MM.1S (cell line): ENCODE data around the gene GOLGA7B.
"Not testable (repeated sequence)": the region's sequence is repeated elsewhere in the genome, so short reads cannot be mapped to it uniquely, and the experiment has no call there.

Source experiments
- CTCF ChIP-seq: fragments of 300-600 bp; sonication (generic); IDR thresholded peaks from 2 replicates; pipeline ENCODE4 v1.5.1; 2016; ENCODE audit warnings: antibody characterized with exemption, low read length, mixed read lengths
- EZH2 ChIP-seq: fragments of 300-600 bp; sonication (generic); optimal IDR thresholded peaks from 2 replicates; pipeline ENCODE3; 2017; ENCODE audit warnings: low read depth, mild to moderate bottlenecking, antibody characterized with exemption, low read length, mixed read lengths

- TF ChIP-seq CTCF, EZH2: not testable (repeated sequence)
These were observed 8.5 kb upstream of the GOLGA7B start for GRCh38 chr10:97841166-97841565.
